NCI-H1417 (cell line): Measurements from ENCODE around the gene TAF1B.
"Not testable (repeated sequence)": the region's sequence is repeated elsewhere in the genome, so short reads cannot be mapped to it uniquely, and the experiment has no call there.

ENCODE experiments used
- DNase-seq, 3 experiments: peaks; one replicate each; lab custom pipeline; 2025; lab: John Stamatoyannopoulos, UW

The TAF1B gene

GRCh38 chr2:9884436-9884835 is 41.2 kb downstream of the TAF1B start:
- DNase-seq = no peak

DNA sequence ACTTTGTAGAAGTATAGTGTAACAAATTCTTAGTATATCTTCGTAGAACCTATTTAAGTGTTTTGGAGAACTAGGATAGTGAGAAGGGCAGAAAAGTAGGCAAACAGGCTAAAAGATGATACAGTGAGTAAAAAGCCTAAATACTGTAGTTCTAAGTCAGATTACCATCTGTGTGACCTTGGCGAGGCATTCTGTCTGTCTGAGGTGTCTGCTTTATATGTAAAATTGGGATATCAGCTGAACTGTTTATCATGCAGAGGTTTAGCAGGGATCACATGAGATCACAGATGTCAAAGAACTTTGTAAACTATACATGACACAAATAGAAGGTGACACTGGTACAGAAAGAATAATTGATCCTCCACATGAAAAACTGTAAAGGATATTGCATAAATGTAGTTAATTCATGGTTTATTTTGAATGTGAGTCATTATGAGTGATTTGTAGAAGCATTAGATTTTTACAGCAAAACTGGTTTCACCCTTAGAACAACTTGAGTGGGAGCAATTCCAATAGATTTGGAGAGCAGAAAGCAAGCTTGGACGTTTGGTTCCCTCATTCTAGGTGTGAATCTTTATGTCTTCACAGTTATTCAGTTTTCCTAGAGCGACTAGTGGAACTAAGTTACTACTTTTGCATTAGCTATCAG is 41.9 kb downstream of the TAF1B start:
- no peak for DNase-seq

- DNase-seq = no peak
These were observed 44.2 kb downstream of the TAF1B start for GRCh38 chr2:9887513-9887912.

- DNase-seq = no peak
These were observed 46.6 kb downstream of the TAF1B start for GRCh38 chr2:9889812-9890261.

- DNase-seq = no peak
These were observed 49.0 kb downstream of the TAF1B start for GRCh38 chr2:9892236-9892635.

DNA sequence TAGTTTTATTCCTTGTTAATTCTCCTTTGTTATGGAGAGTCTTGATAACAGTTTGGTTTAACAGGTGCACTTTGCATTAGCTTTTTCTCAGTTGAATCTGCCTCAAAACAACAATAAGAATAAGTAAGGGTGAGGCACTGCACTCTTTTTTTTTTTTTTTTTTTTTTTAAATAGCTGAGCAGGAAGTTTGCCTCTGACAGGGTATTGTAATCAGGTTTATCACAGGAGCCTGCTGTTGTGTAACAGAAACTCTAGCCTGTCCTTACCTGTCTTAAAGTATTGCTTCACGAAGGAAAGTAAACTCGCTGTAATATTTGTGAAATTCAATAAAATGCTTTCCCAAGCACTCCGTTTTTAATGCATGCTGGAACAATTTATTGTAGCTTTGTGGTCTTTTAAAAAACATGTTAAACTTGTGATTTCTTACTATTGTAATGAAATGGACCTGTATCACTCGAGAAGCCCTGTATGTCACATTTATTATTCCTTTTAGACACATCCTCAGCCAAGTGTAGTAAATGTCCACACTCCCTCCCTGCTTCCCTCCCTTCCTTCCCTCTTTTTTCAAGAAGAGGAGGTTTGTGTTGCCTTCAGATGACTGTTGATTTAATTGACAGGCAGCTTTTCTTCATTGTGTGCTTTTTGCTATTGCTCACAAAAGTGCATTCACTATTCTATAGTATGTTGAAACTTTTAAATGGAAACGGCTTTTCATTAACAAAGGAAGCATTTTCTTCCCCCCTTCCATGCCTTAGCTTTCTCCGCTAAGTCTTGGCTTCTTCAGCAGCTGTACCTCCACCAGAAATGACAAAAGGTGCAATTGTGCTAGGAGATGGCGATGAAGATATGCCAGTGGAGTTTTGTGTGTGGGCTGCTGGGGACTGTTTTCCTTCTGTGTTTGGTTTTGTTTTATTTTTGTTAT is 52.7 kb downstream of the TAF1B start:
- DNase-seq = no peak

GRCh38 chr2:9897331-9897737 is 54.1 kb downstream of the TAF1B start:
- no peak for DNase-seq

DNA sequence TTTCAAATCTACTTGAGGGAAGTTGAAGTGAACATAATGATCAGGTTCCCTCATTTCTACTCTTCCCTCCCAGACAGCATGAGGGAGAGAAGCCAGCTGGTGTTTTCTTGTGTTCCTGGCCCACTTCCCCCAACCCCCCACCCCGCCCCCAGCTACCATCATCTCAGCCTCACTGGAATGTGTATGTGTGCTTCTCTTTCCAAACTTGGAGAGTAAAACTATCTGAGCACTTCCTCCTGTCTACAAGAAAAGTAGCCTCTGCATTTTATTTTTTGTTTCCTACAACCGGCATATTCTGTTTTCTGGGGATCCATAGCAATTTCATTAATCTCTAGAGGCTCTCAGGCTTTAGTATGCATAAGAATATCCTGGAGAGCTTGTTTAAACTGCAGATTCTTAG is 54.6 kb downstream of the TAF1B start:
- DNase-seq = no peak

DNA sequence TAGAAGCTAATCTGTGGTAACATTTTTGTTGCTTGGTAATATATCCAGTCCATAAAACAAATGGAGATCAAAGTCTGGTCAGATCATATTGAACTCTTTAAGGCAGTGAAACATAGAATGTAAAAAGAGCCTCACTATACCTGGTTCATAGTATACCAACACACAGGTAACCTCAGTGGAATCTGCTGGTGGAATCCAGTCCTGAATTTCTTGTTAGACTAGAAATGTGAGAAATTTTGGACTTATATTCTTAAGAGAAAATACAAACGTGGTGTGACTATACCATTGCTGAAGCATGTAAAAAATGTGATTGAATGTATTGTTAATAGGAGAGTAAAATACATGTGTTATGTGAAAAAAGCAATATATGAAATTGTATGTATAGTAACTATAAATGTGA is 62.1 kb downstream of the TAF1B start:
- DNase-seq = no peak

GRCh38 chr2:9907402-9907801 is 64.1 kb downstream of the TAF1B start:
- no peak for DNase-seq

GRCh38 chr2:9908639-9909038 is 65.4 kb downstream of the TAF1B start:
- no peak for DNase-seq

GRCh38 chr2:9909106-9909505 is 65.8 kb downstream of the TAF1B start:
- no peak for DNase-seq

DNA sequence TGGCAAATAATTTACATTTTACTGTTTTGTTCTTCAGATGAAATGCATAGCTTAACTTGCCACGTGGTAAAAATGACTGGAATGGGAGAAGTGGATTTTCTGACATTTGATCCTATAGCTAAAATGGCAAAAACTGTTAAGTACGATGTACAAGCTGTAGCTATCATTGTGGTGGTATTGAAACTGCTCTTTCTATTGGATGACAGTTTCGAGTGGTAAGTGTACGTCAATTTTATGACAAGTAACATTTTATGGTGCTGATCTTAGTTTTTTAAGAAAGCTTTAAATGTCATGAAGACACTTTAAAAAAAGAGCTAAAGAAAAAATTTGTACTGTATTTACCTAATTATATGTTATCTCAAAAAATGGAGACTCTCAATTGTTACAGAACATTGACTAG is 67.4 kb downstream of the TAF1B start:
- DNase-seq = no peak

DNA sequence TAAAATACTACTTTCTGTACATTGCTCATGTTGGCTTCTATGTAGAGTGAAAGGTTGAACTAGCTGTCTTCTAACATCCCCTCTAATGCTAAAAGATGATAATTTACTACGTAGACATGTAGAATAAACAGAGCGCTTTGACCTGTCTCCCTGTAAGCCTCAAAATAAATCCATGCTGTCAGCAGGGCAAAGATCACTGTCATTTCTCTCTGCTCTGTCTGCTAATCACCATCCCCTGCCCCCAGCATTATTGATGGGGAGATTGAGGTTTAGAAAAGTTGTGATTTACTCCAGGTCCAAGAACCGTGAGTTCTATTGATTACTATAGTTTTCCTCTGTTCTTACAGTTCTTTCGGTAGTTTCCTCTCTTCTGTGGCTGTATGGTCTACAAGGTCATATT is 69.2 kb downstream of the TAF1B start:
- no peak for DNase-seq

DNA sequence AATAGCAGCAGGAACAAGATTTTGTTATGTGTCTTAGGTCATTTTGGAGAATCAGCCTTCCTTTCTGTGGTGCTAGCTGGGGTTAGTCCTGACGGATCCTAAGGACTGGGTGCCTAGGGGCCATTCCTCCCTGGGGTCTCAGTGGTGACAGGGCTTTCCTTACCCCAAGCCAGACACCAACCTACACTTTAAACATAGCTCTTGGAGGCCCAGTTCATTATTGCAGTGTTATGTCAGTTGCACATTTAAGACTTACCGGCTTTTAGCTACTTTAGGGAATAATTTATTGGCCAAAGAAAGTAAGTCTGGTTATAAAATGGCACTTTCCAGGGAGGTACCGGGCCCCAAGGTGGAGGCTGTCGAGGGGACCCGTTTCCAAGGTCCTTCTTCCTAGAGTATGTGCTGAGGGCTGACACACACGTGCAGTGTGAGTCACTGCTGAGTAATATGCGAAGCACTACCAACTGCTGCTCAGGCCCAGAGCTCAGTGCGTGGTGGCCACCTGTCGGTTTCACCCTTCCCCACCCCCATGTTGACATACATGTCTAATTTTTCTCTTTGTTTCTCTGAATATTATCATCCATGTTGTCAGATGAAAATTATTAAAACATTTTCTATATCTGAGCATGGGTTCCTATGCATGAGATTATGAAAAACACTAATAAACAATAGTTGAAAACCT is 71.3 kb downstream of the TAF1B start:
- no peak for DNase-seq

DNA sequence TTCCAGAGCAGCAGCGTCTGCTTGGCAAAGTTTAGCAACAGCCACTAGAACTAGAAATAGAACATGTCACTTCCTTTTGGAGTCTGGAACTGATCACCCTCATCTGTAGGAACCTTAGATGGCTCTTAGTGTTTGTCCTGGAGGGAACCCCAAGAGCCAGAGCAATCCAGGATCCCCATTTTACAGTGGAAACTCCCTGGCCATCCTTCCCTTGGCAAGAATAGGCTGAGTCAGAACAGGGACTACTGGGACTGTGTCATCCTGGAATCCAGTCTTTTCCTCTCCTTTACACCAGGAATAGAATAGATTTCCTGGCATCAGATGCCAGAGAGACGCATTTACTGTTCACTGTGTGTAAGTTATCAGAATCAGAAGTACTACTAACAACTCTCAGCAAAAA is 75.0 kb downstream of the TAF1B start:
- DNase-seq = no peak

DNA sequence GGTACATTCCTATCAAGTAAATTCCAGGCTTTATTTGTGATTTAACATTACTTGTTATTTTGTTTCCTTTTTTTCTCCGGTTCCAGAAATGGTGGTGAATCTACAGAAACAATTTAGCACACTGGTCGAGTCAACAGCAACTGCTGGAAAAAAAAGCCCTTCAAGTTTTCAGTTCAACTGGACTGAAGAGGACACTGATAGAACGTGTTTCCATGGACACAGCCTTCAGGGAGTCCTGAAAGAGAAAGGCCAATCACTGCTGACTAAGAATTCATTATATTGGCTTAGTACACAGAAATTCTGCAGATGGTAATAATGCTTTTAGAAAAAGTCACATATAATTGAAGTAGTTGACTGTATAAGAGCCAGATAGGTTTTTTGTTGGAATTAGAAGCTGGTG is 76.2 kb downstream of the TAF1B start:
- no peak for DNase-seq

GRCh38 chr2:9927020-9927419 is 83.7 kb downstream of the TAF1B start:
- DNase-seq = not testable (repeated sequence)

GRCh38 chr2:9937258-9937657 is 94.0 kb downstream of the TAF1B start:
- DNase-seq = no peak

DNA sequence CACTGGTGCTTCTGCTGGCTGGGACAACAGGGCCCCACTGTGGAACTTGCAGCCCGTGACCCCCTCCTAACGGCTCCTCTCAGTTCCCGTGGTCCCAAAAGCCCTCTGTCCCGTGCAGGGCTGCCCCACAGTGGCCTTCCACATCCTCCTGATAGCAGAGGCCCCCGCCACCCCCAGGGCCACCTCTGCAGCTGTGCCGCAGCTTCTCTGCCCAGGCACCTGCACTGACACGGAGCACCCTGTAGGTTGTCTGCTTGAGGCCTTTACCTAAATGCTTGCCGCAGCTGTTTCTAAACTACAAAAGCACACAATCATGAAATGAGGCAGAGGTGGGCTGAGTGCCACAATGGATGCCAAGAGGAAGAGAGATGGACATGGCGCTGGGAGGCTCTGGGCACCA is 94.7 kb downstream of the TAF1B start:
- DNase-seq = no peak

GRCh38 chr2:9939587-9940485 is 96.6 kb downstream of the TAF1B start:
- peak in 2 of 3 experiments; percentile 14 to 52 for DNase-seq
